Vagina (tissue), 2 donors: Measurements from ENCODE around the gene CLASRP.

Experiments
- CTCF ChIP-seq, 3 experiments: fragments of 450-650 bp in 2 of 3; fragments of 200-600 bp in 1 of 3; sonication (generic) in 1 of 3; IDR thresholded peaks; one replicate each; pipeline ENCODE4 v1.5.1; 2017 to 2019; ENCODE audit warnings: antibody characterized with exemption in 3 of 3, mild to moderate bottlenecking in 2 of 3, moderate library complexity in 2 of 3
- POLR2A ChIP-seq, 2 donors: fragments of 450-650 bp; IDR thresholded peaks; one replicate each; pipeline ENCODE4 v1.6.1; 2017; ENCODE audit warnings: antibody characterized with exemption in 2 of 2, mild to moderate bottlenecking in 2 of 2, moderate library complexity in 2 of 2

GRCh38 chr19:45079911-45080370 lies 41.1 kb downstream of the CLASRP start:
- TF ChIP-seq CTCF (IDR thresholded peaks at IDR 0.05) (no peak), POLR2A (IDR thresholded peaks at IDR 0.05) (no peak)
